ENCODE results near the gene ANKFN1. TPM values are rescaled to one million over a fixed set of nuclear protein-coding genes. Genes with fewer than 3 reads are reported as not detected.

Gene ANKFN1
- total RNA-seq, 1 donor from 2014 or later = not detected

GRCh38 chr17:56142781-56143180, 10.5 kb upstream of the ANKFN1 start:
- intact Hi-C loops (cut with micrococcal nuclease) = no loop called here

- intact Hi-C loops (cut with micrococcal nuclease) = no loop called here
These were observed 9.1 kb upstream of the ANKFN1 start for GRCh38 chr17:56144223-56144622.

GRCh38 chr17:56146534-56146933, 6.7 kb upstream of the ANKFN1 start:
- intact Hi-C loops (cut with micrococcal nuclease) = no loop called here

- intact Hi-C loops (cut with micrococcal nuclease) = no loop called here
These were observed 4.9 kb upstream of the ANKFN1 start for GRCh38 chr17:56148333-56148732.

- intact Hi-C loops (cut with micrococcal nuclease) = no loop called here
These were observed 3.8 kb upstream of the ANKFN1 start for GRCh38 chr17:56149266-56150036.

- intact Hi-C loops (cut with micrococcal nuclease) = no loop called here
These were observed 2.6 kb upstream of the ANKFN1 start for GRCh38 chr17:56150649-56151048.

- intact Hi-C loops (cut with micrococcal nuclease) = no loop called here
These were observed 4.6 kb downstream of the ANKFN1 start for GRCh38 chr17:56157845-56158244.

GRCh38 chr17:56158344-56158743, 5.1 kb downstream of the ANKFN1 start:
- intact Hi-C loops (cut with micrococcal nuclease) = no loop called here

GRCh38 chr17:56158915-56159825, 5.9 kb downstream of the ANKFN1 start:
- intact Hi-C loops (cut with micrococcal nuclease) = no loop called here

GRCh38 chr17:56159826-56160380, 6.6 kb downstream of the ANKFN1 start:
- intact Hi-C loops (cut with micrococcal nuclease) = no loop called here

- intact Hi-C loops (cut with micrococcal nuclease) = no loop called here
These were observed 7.1 kb downstream of the ANKFN1 start for GRCh38 chr17:56160422-56160821.

GRCh38 chr17:56165072-56165641, 11.9 kb downstream of the ANKFN1 start:
- intact Hi-C loops (cut with micrococcal nuclease) = no loop called here

- intact Hi-C loops (cut with micrococcal nuclease) = no loop called here
These were observed 14.2 kb downstream of the ANKFN1 start for GRCh38 chr17:56167491-56167890.

- intact Hi-C loops (cut with micrococcal nuclease) = no loop called here
These were observed 16.3 kb downstream of the ANKFN1 start for GRCh38 chr17:56169621-56170020.

GRCh38 chr17:56171186-56171959, 18.1 kb downstream of the ANKFN1 start:
- intact Hi-C loops (cut with micrococcal nuclease) = no loop called here

GRCh38 chr17:56172517-56172982, 19.3 kb downstream of the ANKFN1 start:
- intact Hi-C loops (cut with micrococcal nuclease) = no loop called here

GRCh38 chr17:56173026-56173425, 19.8 kb downstream of the ANKFN1 start:
- intact Hi-C loops (cut with micrococcal nuclease) = no loop called here

- intact Hi-C loops (cut with micrococcal nuclease) = no loop called here
These were observed 20.9 kb downstream of the ANKFN1 start for GRCh38 chr17:56173958-56174835.

- intact Hi-C loops (cut with micrococcal nuclease) = no loop called here
These were observed 22.2 kb downstream of the ANKFN1 start for GRCh38 chr17:56175299-56175955.

Data from T-helper 2 cell treated with Interferon-gamma antibody and Interleukin-4, amounts not matched to agents 100 ng/mL and 5 ng/mL, for 36 hours (primary cell).